Measurements from ENCODE around the gene TIFAB. TPM values are rescaled to one million over a fixed set of nuclear protein-coding genes. Genes with fewer than 3 reads are reported as not detected.

TIFAB gene
- polyA plus RNA-seq, 2 of the 4 experiments (the other 2 are of a cell fraction) = not detected

DNA sequence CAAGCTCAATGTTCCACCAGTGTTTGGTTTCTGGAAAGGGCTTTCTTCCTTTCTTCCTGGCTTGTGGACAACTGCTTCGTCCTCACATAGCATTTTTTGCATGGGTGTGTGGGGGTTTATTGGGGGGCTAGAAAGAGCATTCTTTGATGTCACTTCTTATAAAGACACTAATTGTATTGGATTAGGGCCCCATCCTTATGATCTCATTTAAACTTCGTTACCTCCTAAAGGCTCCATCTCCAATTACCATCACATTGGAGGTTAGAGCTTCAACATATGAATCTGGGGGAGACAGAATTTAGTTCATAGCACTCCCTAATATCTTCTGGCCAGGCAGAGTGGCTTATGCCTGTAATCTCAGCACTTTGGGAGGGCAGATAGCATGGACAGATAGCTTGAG is 47.1 kb downstream of the TIFAB start (continued):
- TF ChIP-seq JUNB (IDR thresholded peaks at IDR 0.05) = no peak
- TF ChIP-seq, protein P1, sequence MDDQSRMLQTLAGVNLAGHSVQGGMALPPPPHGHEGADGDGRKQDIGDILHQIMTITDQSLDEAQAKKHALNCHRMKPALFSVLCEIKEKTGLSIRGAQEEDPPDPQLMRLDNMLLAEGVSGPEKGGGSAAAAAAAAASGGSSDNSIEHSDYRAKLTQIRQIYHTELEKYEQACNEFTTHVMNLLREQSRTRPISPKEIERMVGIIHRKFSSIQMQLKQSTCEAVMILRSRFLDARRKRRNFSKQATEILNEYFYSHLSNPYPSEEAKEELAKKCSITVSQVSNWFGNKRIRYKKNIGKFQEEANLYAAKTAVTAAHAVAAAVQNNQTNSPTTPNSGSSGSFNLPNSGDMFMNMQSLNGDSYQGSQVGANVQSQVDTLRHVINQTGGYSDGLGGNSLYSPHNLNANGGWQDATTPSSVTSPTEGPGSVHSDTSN (IDR thresholded peaks at IDR 0.05) = no peak
- TF ChIP-seq RFX5 (IDR thresholded peaks at IDR 0.05) = no peak
- TF ChIP-seq ZSCAN20 (CRISPR knock-in tag; IDR thresholded peaks at IDR 0.05) = no peak

DNA sequence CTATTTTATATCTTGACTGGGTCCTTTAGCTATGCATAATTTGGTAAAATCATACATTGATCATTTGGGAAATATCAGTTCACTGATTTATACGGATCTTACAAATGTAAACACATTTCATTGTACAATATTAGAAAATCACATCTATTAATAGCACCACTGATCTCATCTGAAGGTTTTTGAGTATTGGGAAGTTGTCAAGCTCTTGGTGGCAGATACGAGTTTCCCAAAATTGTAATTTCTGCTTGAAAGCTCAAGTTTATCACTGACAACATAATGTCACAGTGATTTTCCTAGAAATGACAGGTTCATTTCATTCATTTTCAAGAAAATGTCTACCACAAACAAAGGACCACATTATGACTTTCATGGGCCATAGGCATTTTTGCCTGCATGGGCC is 50.1 kb downstream of the TIFAB start:
- no peak for FAIRE-seq
- ChIA-PET POLR2A (no interaction called here), CTCF (interaction anchor here (0.8 to 3.1 kb wide), 3 partner anchors 24 to 64 kb away, joined by 3 to 10 read pairs (median 3); no protein-coding TSS in a partner anchor)
- no peak overlapping the region for H3K4me3 ChIP-seq
- peaks cover 15% of the 10 kb centered on the region for H3K4me1 ChIP-seq
- H3K27ac ChIP-seq = no peak overlapping the region
- no peak for DNase-seq (ENCODE audit: low read depth in 1 of 2, low spot score in 1 of 2)
- ATAC-seq = no peak
- WGBS (ENCODE audit: missing lambda C conversion rate) = 80% methylated on average over 2 of the region's 2 CpGs
- no peak overlapping the region for H3K4me2 ChIP-seq
- TF ChIP-seq, protein P1 (IDR thresholded peaks at IDR 0.05) = no peak
- no peak for TF ChIP-seq CHD2 (IDR thresholded peaks at IDR 0.05; ENCODE audit: low read length, partially characterized antibody)
- TF ChIP-seq EP300 (IDR thresholded peaks at IDR 0.05) = no peak
- no peak for TF ChIP-seq ZSCAN20 (CRISPR knock-in tag; IDR thresholded peaks at IDR 0.05)
- TF ChIP-seq FOSL2 (IDR thresholded peaks at IDR 0.05) = no peak
- no peak for TF ChIP-seq FOSL2 (CRISPR knock-in tag; IDR thresholded peaks at IDR 0.05)
- no peak for TF ChIP-seq EHF (CRISPR knock-in tag; IDR thresholded peaks at IDR 0.05)
- TF ChIP-seq, protein P2, sequence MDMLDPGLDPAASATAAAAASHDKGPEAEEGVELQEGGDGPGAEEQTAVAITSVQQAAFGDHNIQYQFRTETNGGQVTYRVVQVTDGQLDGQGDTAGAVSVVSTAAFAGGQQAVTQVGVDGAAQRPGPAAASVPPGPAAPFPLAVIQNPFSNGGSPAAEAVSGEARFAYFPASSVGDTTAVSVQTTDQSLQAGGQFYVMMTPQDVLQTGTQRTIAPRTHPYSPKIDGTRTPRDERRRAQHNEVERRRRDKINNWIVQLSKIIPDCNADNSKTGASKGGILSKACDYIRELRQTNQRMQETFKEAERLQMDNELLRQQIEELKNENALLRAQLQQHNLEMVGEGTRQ (IDR thresholded peaks at IDR 0.05) = no peak
- TF ChIP-seq CBX2 (IDR thresholded peaks at IDR 0.05; ENCODE audit: borderline replicate concordance, low read depth) = no peak
- TF ChIP-seq, protein P3, sequence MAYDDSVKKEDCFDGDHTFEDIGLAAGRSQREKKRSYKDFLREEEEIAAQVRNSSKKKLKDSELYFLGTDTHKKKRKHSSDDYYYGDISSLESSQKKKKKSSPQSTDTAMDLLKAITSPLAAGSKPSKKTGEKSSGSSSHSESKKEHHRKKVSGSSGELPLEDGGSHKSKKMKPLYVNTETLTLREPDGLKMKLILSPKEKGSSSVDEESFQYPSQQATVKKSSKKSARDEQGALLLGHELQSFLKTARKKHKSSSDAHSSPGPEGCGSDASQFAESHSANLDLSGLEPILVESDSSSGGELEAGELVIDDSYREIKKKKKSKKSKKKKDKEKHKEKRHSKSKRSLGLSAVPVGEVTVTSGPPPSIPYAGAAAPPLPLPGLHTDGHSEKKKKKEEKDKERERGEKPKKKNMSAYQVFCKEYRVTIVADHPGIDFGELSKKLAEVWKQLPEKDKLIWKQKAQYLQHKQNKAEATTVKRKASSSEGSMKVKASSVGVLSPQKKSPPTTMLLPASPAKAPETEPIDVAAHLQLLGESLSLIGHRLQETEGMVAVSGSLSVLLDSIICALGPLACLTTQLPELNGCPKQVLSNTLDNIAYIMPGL (CRISPR knock-in tag; IDR thresholded peaks at IDR 0.05; ENCODE audit: borderline replicate concordance) = no peak
- no peak for TF ChIP-seq TP53 (CRISPR knock-in tag; IDR thresholded peaks at IDR 0.05)
- TF ChIP-seq NPAS2 (CRISPR knock-in tag; IDR thresholded peaks at IDR 0.05; ENCODE audit: borderline replicate concordance) = no peak
- no peak for TF ChIP-seq TFCP2L1 (CRISPR knock-in tag; IDR thresholded peaks at IDR 0.05)
- 0 out of 3 replicates have a peak, but pooled peaks cover 2% of the 10 kb centered on the region for H3K9me3 ChIP-seq

DNA sequence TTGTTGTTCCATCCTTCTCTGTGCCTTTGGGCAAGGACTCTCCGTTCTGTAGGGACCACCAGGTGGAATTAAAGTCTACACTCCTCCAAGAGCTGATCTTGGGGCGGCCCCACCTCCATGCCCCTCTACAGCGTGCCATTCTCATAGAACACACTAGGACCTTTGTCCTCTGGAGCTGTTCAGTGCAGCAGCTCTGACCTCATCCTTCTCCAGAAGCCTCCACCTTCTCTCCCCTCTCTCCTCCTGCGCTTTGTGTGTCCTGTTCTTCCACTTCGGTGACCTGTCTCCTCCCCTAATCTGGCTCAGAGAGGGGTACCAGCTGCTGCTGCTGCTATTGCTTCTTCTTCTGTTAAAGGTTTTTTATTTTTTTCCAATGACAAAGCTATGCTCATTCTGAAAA is 51.3 kb downstream of the TIFAB start:
- ChIA-PET CTCF (interaction anchor here (3.1 kb wide), 1 partner anchor 25 kb away, joined by 10 read pairs; no protein-coding TSS in a partner anchor), POLR2A (no interaction called here)
- no peak overlapping the region for H3K4me3 ChIP-seq
- WGBS (ENCODE audit: missing lambda C conversion rate) = 82% methylated on average over 5 of the region's 5 CpGs
- TF ChIP-seq CBX2 (IDR thresholded peaks at IDR 0.05; ENCODE audit: borderline replicate concordance, low read depth) = no peak
- TF ChIP-seq JUN (IDR thresholded peaks at IDR 0.05) = no peak
- FAIRE-seq = no peak
- H3K27ac ChIP-seq = no peak overlapping the region
- no peak for DNase-seq (ENCODE audit: low read depth in 1 of 2, low spot score in 1 of 2)
- H3K4me1 ChIP-seq = peaks cover 22% of the 10 kb centered on the region
- no peak overlapping the region for H3K4me2 ChIP-seq
- ATAC-seq = no peak
- H3K9me3 ChIP-seq = 0 out of 3 replicates have a peak, but pooled peaks cover 2% of the 10 kb centered on the region
